ENCODE results near the gene KRT71.
A peak's percentile ranks its signal among the peaks of the same experiment; 100 is the strongest.
"Not testable (repeated sequence)": the region's sequence is repeated elsewhere in the genome, so short reads cannot be mapped to it uniquely, and the experiment has no call there.

KRT71 gene

DNA sequence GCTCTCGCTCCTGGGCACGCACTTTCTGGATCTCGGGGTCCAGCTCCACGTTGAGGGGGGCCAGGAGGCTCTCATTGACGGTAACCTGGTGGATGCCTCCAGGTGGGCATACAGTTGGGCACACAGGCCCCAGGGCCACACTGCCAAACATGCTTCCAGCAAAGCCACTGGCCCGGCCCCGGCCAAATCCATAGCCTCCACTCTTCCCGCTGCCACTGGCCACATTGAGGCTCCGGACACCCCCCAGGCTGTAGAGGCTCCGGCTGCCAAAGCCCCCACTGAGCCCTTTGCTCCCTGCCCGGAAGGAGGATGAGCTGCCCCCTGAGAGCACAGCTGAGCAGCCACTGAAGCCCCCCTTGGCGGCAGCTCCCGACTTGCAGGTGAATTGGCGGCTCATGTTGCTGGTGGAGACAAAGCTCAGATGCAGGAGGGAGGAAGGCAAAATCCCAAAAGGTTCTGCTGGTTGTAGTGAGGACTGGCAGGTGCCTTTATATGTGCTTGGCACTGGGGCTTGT, at the start of gene KRT71:
Gene KRT71 (minus strand): TSS at position 465 of the 515 bp plus-strand sequence. CDS start 68 bp downstream, at position 397.
- H3K36me3 Mint-ChIP-seq (ENCODE audit: insufficient read depth) = no peaks in the 10 kb centered on the region
- H3K9me3 Mint-ChIP-seq = no peaks in the 10 kb centered on the region
- no peaks in the 10 kb centered on the region for H3K27me3 Mint-ChIP-seq
- peak within 1 kb of the TSS; percentile 58 for H3K27ac Mint-ChIP-seq (ENCODE audit: low read depth)
- no peak within 1 kb of the TSS for H3K4me3 Mint-ChIP-seq
- ATAC-seq (replicated peaks; ENCODE audit: extremely low read depth, poor library complexity, severe bottlenecking) (no peak), DNase-seq (ENCODE audit: low spot score in 2 of 2) (no peak)
- H3K4me1 Mint-ChIP-seq = peaks cover 57% of the 10 kb centered on the region

DNA sequence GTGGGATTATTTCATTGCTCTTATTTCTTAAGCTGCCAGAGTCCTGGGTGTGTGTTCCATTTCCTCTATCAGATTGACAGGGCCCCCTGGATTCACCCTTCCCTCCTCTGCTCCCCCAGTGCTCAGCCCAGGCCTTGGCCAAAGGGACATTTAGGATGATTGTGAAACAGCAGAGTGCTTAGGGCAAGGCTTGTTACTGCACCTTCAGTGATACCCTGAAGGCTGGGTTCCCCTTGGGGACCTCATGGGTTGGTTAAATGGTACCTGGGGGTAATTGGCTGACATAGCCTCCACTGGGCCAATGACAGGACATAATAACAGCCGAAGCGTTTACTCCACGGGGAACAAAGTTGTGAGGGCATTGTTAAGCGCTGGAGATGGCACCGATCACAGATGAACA, 49.6 kb upstream of the KRT71 start:
- Mint-ChIP-seq H3K27me3 (peaks cover 38% of the 10 kb centered on the region), H3K4me3 (no peak overlapping the region), H3K4me1 (peaks cover 16% of the 10 kb centered on the region), H3K27ac (ENCODE audit: low read depth) (no peak overlapping the region), H3K36me3 (ENCODE audit: insufficient read depth) (no peaks in the 10 kb centered on the region), H3K9me3 (no peaks in the 10 kb centered on the region)
- no peak for DNase-seq (ENCODE audit: low spot score in 2 of 2)
- ATAC-seq (replicated peaks; ENCODE audit: extremely low read depth, poor library complexity, severe bottlenecking) = no peak

DNA sequence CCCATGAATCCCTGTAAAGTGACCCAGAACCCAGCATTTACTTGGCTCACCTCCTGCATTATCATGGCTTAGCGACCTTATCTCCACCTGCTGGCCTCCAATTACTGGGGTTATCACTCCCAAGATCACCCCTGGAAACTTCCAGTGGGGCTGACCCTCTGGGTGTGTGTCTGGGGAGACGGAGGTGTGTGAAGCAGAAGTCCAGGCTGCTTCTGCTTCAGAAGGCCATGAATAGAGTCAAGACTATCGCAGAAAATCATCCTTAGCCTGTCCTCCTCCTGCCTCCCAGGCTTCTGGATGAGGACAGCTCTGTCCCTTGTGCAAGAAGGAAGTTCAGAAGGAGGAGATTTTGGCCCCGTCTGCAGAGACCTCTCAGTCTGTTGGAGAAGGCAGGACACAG, 48.7 kb upstream of the KRT71 start:
- no peaks in the 10 kb centered on the region for H3K36me3 Mint-ChIP-seq (ENCODE audit: insufficient read depth)
- peaks cover 8% of the 10 kb centered on the region for H3K4me1 Mint-ChIP-seq
- H3K27ac Mint-ChIP-seq (ENCODE audit: low read depth) = no peak overlapping the region
- DNase-seq (ENCODE audit: low spot score in 2 of 2) (no peak), ATAC-seq (replicated peaks; ENCODE audit: extremely low read depth, poor library complexity, severe bottlenecking) (no peak)
- H3K9me3 Mint-ChIP-seq = no peaks in the 10 kb centered on the region
- H3K4me3 Mint-ChIP-seq = no peak overlapping the region
- peaks cover 29% of the 10 kb centered on the region for H3K27me3 Mint-ChIP-seq

DNA sequence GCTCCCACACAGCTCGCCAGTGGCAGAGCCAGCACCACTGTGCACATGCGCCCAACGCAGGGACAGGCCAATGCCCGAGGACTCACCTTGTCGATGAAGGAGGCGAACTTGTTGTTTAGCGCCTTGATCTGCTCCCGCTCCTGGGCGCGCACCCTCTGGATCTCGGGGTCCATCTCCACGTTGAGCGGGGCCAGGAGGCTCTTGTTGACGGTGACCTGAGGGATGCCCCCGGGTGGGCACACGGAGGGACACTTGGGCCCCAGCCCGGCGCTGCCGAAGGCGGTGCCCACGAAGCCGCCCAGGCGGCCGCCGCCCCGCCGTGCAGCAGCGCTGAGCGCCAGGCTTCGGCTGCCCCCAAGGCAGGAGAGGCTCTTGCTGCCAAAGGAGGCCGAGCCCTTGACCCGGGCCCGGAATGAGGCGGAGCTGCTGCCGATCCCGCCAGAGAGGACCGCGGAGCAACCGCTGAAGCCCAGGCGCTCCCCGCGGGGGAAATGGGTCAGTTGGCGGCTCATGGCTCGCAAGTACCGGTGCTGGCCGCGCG, 48.1 kb upstream of the KRT71 start, which contains the start of gene KRT72:
Gene KRT72 (minus strand): TSS at position 523 of the 541 bp plus-strand sequence. CDS start 11 bp downstream, at position 512.
- peak in 1 of 2 donors; percentile 10 for DNase-seq (ENCODE audit: low spot score in 2 of 2)
- H3K27ac Mint-ChIP-seq (ENCODE audit: low read depth) = no peak within 1 kb of the TSS

DNA sequence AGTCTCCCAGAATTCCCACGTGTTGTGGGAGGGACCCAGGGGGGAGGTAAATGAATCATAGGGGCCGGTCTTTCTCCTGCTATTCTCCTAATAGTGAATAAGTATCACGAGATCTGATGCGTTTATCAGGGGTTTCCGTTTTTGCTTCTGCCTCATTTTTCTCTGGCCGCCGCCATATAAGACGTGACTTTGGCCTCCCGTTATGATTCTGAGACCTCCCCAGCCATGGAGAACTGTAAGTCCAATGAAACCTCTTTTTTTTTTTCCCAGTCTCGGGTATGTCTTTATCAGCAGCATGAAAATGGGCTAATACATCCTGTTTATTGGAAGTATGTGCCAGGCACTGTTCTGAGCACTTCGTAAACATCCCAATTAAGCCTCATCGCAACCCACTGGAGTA, 47.5 kb upstream of the KRT71 start:
- H3K4me3 Mint-ChIP-seq = no peak overlapping the region
- peaks cover under 1% of the 10 kb centered on the region for H3K4me1 Mint-ChIP-seq
- no peak for DNase-seq (ENCODE audit: low spot score in 2 of 2)

More for the DNA sequence above, 48.1 kb upstream of the KRT71 start, which contains the start of gene KRT72:
- Mint-ChIP-seq H3K9me3 (no peaks in the 10 kb centered on the region), H3K4me3 (no peak within 1 kb of the TSS), H3K4me1 (peaks cover 6% of the 10 kb centered on the region), H3K36me3 (ENCODE audit: insufficient read depth) (no peaks in the 10 kb centered on the region), H3K27me3 (peaks cover 29% of the 10 kb centered on the region)
- ATAC-seq (replicated peaks; ENCODE audit: extremely low read depth, poor library complexity, severe bottlenecking) = no peak

DNA sequence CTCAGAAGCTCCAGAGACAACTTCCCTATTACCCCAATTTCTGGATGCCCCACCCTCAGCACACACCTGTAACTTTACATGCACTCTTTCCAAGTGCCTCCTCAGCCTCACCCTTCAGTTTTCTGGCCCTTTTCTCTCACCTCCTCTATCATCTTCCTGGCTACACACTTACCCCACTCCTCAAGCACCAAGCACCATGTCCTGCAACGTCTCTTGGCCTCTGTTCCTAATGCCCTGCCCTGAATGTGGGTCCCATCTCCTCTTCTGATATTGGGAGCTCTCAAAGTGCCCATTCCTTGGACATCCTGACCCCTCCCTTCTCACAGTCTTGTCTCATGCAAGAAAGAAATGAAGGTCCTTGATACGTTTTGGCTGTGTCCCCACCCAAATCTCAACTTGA, 47.1 kb upstream of the KRT71 start:
- Mint-ChIP-seq H3K27ac (ENCODE audit: low read depth) (no peak overlapping the region), H3K27me3 (peaks cover 29% of the 10 kb centered on the region), H3K4me1 (no peaks in the 10 kb centered on the region), H3K36me3 (ENCODE audit: insufficient read depth) (no peaks in the 10 kb centered on the region), H3K9me3 (no peaks in the 10 kb centered on the region), H3K4me3 (no peak overlapping the region)
- no peak for ATAC-seq (replicated peaks; ENCODE audit: extremely low read depth, poor library complexity, severe bottlenecking)
- no peak for DNase-seq (ENCODE audit: low spot score in 2 of 2)

More for the DNA sequence above, 47.5 kb upstream of the KRT71 start:
- H3K27me3 Mint-ChIP-seq = peaks cover 29% of the 10 kb centered on the region
- H3K36me3 Mint-ChIP-seq (ENCODE audit: insufficient read depth) = no peaks in the 10 kb centered on the region
- H3K27ac Mint-ChIP-seq (ENCODE audit: low read depth) = no peak overlapping the region
- no peaks in the 10 kb centered on the region for H3K9me3 Mint-ChIP-seq
- ATAC-seq (replicated peaks; ENCODE audit: extremely low read depth, poor library complexity, severe bottlenecking) = no peak

DNA sequence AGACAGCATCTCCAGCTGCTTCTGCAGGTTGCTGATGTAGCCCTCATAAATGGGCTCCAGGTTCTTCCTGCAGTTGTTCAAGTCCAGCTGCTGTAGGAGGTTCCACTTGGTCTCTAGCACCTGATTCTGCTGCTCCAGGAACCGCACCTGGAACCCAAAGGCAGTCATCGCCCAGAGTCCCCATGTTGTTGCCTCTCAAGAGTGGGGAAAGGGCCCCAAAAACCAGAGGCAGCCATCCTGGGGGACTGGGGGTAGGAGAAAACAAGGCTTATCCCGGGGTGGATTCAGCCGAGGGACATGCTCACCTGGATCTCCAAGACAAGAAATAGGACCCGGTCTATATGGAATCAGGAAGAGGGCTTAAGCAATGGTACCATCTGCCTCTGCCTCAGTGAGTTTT, 46.0 kb upstream of the KRT71 start:
- Mint-ChIP-seq H3K36me3 (ENCODE audit: insufficient read depth) (no peaks in the 10 kb centered on the region), H3K4me3 (no peak overlapping the region), H3K27ac (ENCODE audit: low read depth) (no peak overlapping the region), H3K4me1 (no peaks in the 10 kb centered on the region), H3K9me3 (no peaks in the 10 kb centered on the region), H3K27me3 (peaks cover 29% of the 10 kb centered on the region)
- ATAC-seq (replicated peaks; ENCODE audit: extremely low read depth, poor library complexity, severe bottlenecking) (no peak), DNase-seq (ENCODE audit: low spot score in 2 of 2) (no peak)

DNA sequence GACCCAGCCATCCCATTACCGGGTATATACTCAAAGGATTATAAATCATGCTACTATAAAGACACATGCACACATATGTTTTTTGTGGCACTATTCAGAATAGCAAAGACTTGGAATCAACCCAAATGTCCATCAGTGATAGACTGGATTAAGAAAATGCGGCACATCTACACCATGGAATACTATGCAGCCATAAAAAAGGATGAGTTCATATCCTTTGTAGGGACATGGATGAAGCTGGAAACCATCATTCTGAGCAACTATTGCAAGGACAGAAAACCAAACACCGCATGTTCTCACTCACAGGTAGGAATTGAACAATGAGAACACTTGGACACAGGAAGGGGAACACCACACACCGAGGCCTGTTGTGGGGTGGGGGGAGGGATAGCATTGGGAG, 41.3 kb upstream of the KRT71 start:
- not testable (repeated sequence) for DNase-seq (ENCODE audit: low spot score in 2 of 2); H3K9me3 Mint-ChIP-seq; H3K27ac Mint-ChIP-seq (ENCODE audit: low read depth); ATAC-seq (replicated peaks; ENCODE audit: extremely low read depth, poor library complexity, severe bottlenecking); H3K4me3 Mint-ChIP-seq; H3K36me3 Mint-ChIP-seq (ENCODE audit: insufficient read depth); H3K4me1 Mint-ChIP-seq
- peaks cover 22% of the 10 kb centered on the region for H3K27me3 Mint-ChIP-seq

DNA sequence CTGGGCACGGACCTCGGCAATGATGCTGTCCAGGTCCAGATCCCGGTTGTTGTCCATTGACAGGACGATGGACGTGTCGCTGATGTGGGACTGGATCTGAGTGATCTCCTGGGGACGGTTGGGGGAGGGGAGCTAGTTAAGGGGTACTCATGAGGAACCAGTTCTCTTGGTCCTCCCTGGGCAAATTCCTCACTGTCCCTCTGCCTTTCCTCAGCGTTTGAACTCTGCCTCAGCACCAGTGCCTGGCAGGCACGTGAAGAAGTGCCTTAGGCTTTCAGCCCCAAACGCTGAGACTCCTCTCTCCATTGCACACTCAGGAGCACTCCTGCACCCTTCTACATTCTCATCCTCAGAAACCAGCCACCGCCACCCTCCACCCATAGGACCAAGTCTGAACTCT, 38.6 kb upstream of the KRT71 start:
- Mint-ChIP-seq H3K4me1 (peaks cover 9% of the 10 kb centered on the region), H3K9me3 (no peaks in the 10 kb centered on the region), H3K27me3 (peaks cover 7% of the 10 kb centered on the region), H3K27ac (ENCODE audit: low read depth) (no peak overlapping the region), H3K36me3 (ENCODE audit: insufficient read depth) (no peaks in the 10 kb centered on the region), H3K4me3 (no peak overlapping the region)
- ATAC-seq (replicated peaks; ENCODE audit: extremely low read depth, poor library complexity, severe bottlenecking) (no peak), DNase-seq (ENCODE audit: low spot score in 2 of 2) (no peak)

DNA sequence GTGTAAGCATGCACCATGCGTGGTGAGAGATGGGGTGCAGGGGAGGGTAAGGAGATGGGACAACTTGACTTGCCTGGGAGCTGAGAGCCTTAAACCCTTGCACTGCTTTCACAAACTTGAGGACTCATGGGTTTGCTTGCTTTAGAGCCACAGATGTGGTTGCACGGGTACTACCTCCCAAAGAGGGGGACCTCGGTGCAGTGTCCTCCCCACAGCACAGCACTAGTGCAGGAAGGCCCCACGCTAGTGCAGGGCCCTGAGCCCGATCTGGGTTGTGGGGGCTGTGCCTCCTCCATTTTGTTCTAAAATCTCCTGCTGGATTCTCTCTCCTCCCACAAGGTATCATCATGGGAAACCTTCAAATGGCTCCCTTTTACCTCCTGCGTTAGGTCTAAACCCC, 37.1 kb upstream of the KRT71 start:
- no peaks in the 10 kb centered on the region for H3K36me3 Mint-ChIP-seq (ENCODE audit: insufficient read depth)
- DNase-seq (ENCODE audit: low spot score in 2 of 2) (no peak), ATAC-seq (replicated peaks; ENCODE audit: extremely low read depth, poor library complexity, severe bottlenecking) (no peak)
- no peak overlapping the region for H3K27ac Mint-ChIP-seq (ENCODE audit: low read depth)
- no peaks in the 10 kb centered on the region for H3K9me3 Mint-ChIP-seq
- peaks cover 24% of the 10 kb centered on the region for H3K4me1 Mint-ChIP-seq
- H3K27me3 Mint-ChIP-seq = peaks cover 7% of the 10 kb centered on the region
- no peak overlapping the region for H3K4me3 Mint-ChIP-seq

DNA sequence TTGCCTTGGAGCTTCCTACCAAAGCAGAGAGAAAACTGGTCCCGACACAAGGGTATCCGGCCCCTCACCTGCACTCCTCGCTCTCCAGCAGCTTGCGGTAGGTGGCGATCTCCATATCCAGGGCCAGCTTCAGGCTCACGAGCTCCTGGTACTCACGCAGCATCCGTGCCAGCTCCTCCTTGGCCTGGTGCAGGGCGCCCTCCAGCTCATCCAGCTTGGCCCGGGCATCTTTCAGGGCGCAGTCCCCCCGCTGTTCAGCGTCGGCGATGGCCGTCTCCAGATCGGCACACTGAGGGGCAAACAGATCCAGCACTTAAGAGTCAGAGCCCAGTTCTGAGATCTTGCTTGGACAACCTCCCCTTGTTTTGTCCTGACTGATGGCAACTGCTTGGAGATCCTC, 34.6 kb upstream of the KRT71 start:
- Mint-ChIP-seq H3K4me1 (peaks cover 35% of the 10 kb centered on the region), H3K27me3 (peaks cover 7% of the 10 kb centered on the region), H3K27ac (ENCODE audit: low read depth) (peak overlapping the region; percentile 29), H3K9me3 (no peaks in the 10 kb centered on the region), H3K4me3 (no peak overlapping the region), H3K36me3 (ENCODE audit: insufficient read depth) (no peaks in the 10 kb centered on the region)
- ATAC-seq (replicated peaks; ENCODE audit: extremely low read depth, poor library complexity, severe bottlenecking) = no peak
- DNase-seq (ENCODE audit: low spot score in 2 of 2) = no peak

DNA sequence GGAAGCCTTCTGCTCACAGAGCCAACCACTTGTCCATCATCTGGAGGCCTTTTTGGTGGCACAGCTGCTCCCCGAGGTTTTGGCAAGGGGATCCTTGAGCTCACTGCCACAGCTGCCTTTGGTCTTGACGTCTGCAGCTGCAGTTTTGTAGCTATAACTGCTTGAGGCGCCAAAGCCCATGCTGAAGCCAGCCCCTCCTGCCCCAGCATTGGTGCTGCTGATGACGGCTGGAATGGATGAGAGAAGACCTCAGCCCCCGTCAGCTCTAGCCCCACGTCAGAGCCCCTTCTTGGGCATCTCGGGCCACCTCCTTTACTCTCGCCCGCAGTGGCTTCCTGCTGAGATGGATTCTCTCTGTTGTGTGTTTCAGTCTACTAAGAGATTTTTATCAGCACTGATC, 33.0 kb upstream of the KRT71 start:
- Mint-ChIP-seq H3K27ac (ENCODE audit: low read depth) (peak overlapping the region; percentile 49), H3K4me3 (no peak overlapping the region), H3K36me3 (ENCODE audit: insufficient read depth) (no peaks in the 10 kb centered on the region), H3K4me1 (peaks cover 41% of the 10 kb centered on the region), H3K9me3 (no peaks in the 10 kb centered on the region), H3K27me3 (peaks cover 3% of the 10 kb centered on the region)
- peak; percentile 97 for ATAC-seq (replicated peaks; ENCODE audit: extremely low read depth, poor library complexity, severe bottlenecking)
- DNase-seq (ENCODE audit: low spot score in 2 of 2) = peak in 1 of 2 donors; percentile 86

DNA sequence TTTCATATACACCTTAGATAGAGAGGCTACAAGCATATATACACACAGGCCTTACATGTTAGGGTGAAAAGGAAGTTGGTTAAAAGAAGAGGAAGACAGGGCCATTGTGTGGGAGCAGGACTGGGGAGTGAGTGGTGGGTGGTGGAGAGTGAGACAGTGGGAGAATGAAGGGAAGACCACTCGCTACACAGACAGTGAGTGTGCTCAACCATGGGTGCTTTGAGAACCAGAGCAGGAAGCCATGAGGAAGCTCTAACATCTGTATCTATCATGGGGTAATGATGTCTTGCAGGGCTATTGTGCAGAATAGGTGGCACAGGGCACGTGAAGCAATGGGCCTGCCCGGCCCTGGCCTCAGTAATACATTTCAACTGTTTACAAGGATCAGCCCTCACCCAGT, 32.1 kb upstream of the KRT71 start:
- ATAC-seq (replicated peaks; ENCODE audit: extremely low read depth, poor library complexity, severe bottlenecking) (no peak), DNase-seq (ENCODE audit: low spot score in 2 of 2) (no peak)
- H3K27ac Mint-ChIP-seq (ENCODE audit: low read depth) = peak overlapping the region; percentile 49
- no peaks in the 10 kb centered on the region for H3K36me3 Mint-ChIP-seq (ENCODE audit: insufficient read depth)
- no peaks in the 10 kb centered on the region for H3K9me3 Mint-ChIP-seq
- H3K27me3 Mint-ChIP-seq = peaks cover 12% of the 10 kb centered on the region
- no peak overlapping the region for H3K4me3 Mint-ChIP-seq
- H3K4me1 Mint-ChIP-seq = peaks cover 50% of the 10 kb centered on the region

All from central memory CD8-positive, alpha-beta T cell (primary cell).